ENCODE results near the gene ADIPOR2. TPM values are rescaled to one million over a fixed set of nuclear protein-coding genes. Genes with fewer than 3 reads are reported as not detected.

ADIPOR2 gene
- total RNA-seq, 1 donor from 2014 or later: 43.5 TPM

- H3K4me1 Mint-ChIP-seq (ENCODE audit: unreplicated experiment): peaks cover 5% of the 10 kb centered on the region
- H3K9me3 Mint-ChIP-seq (ENCODE audit: unreplicated experiment): no peaks in the 10 kb centered on the region
- no peaks in the 10 kb centered on the region for H3K27me3 Mint-ChIP-seq (ENCODE audit: unreplicated experiment)
- no peak overlapping the region for H3K4me3 Mint-ChIP-seq (ENCODE audit: unreplicated experiment)
- TF ChIP-seq CTCF (IDR thresholded peaks at IDR 0.05): no peak
- no peak for DNase-seq (ENCODE audit: extremely low spot score, unreplicated experiment)
- peaks cover 14% of the 10 kb centered on the region for H3K36me3 Mint-ChIP-seq (ENCODE audit: unreplicated experiment)
- no peak overlapping the region for H3K27ac Mint-ChIP-seq (ENCODE audit: unreplicated experiment)
These were observed 99.6 kb downstream of the ADIPOR2 start for GRCh38 chr12:1790444-1790843.

- no peak for DNase-seq (ENCODE audit: extremely low spot score, unreplicated experiment)
These were observed 100.4 kb downstream of the ADIPOR2 start for GRCh38 chr12:1791104-1791841.

GRCh38 chr12:1792406-1792805 lies 101.5 kb downstream of the ADIPOR2 start:
- Mint-ChIP-seq H3K9me3 (ENCODE audit: unreplicated experiment) (no peaks in the 10 kb centered on the region), H3K27me3 (ENCODE audit: unreplicated experiment) (no peaks in the 10 kb centered on the region), H3K27ac (ENCODE audit: unreplicated experiment) (no peak overlapping the region), H3K4me1 (ENCODE audit: unreplicated experiment) (peaks cover 7% of the 10 kb centered on the region), H3K36me3 (ENCODE audit: unreplicated experiment) (peaks cover 3% of the 10 kb centered on the region), H3K4me3 (ENCODE audit: unreplicated experiment) (no peak overlapping the region)
- no peak for TF ChIP-seq CTCF (IDR thresholded peaks at IDR 0.05)
- no peak for DNase-seq (ENCODE audit: extremely low spot score, unreplicated experiment)

More at GRCh38 chr12:1791104-1791841, 100.4 kb downstream of the ADIPOR2 start:
- peak; percentile 90 for TF ChIP-seq CTCF (IDR thresholded peaks at IDR 0.05)
- H3K4me1 Mint-ChIP-seq (ENCODE audit: unreplicated experiment): peaks cover 7% of the 10 kb centered on the region
- H3K27ac Mint-ChIP-seq (ENCODE audit: unreplicated experiment): no peak overlapping the region
- H3K27me3 Mint-ChIP-seq (ENCODE audit: unreplicated experiment): no peaks in the 10 kb centered on the region
- H3K4me3 Mint-ChIP-seq (ENCODE audit: unreplicated experiment): no peak overlapping the region
- peaks cover 7% of the 10 kb centered on the region for H3K36me3 Mint-ChIP-seq (ENCODE audit: unreplicated experiment)
- H3K9me3 Mint-ChIP-seq (ENCODE audit: unreplicated experiment): no peaks in the 10 kb centered on the region

GRCh38 chr12:1793426-1794210 lies 102.7 kb downstream of the ADIPOR2 start:
- H3K4me3 Mint-ChIP-seq (ENCODE audit: unreplicated experiment): no peak overlapping the region
- DNase-seq (ENCODE audit: extremely low spot score, unreplicated experiment): no peak
- H3K27me3 Mint-ChIP-seq (ENCODE audit: unreplicated experiment): no peaks in the 10 kb centered on the region
- no peak overlapping the region for H3K27ac Mint-ChIP-seq (ENCODE audit: unreplicated experiment)
- H3K4me1 Mint-ChIP-seq (ENCODE audit: unreplicated experiment): peaks cover 7% of the 10 kb centered on the region
- H3K9me3 Mint-ChIP-seq (ENCODE audit: unreplicated experiment): no peaks in the 10 kb centered on the region
- H3K36me3 Mint-ChIP-seq (ENCODE audit: unreplicated experiment): no peaks in the 10 kb centered on the region
- no peak for TF ChIP-seq CTCF (IDR thresholded peaks at IDR 0.05)

GRCh38 chr12:1794440-1795090 lies 103.7 kb downstream of the ADIPOR2 start:
- H3K27ac Mint-ChIP-seq (ENCODE audit: unreplicated experiment): no peak overlapping the region

More at GRCh38 chr12:1794440-1795090, 103.7 kb downstream of the ADIPOR2 start:
- peak; percentile 54 for DNase-seq (ENCODE audit: extremely low spot score, unreplicated experiment)
- Mint-ChIP-seq H3K27me3 (ENCODE audit: unreplicated experiment) (no peaks in the 10 kb centered on the region), H3K36me3 (ENCODE audit: unreplicated experiment) (no peaks in the 10 kb centered on the region), H3K9me3 (ENCODE audit: unreplicated experiment) (no peaks in the 10 kb centered on the region), H3K4me3 (ENCODE audit: unreplicated experiment) (no peak overlapping the region), H3K4me1 (ENCODE audit: unreplicated experiment) (peaks cover 7% of the 10 kb centered on the region)
- TF ChIP-seq CTCF (IDR thresholded peaks at IDR 0.05): no peak

Measured in osteocyte (in vitro differentiated cells).